Subcutaneous adipose tissue (tissue), 4 donors: ENCODE data around the gene DDX55. TPM values are rescaled to one million over a fixed set of nuclear protein-coding genes. Genes with fewer than 3 reads are reported as not detected.

Source experiments
- total RNA-seq, 4 donors: library from RNA; depleted of rRNA; stranded (reverse); fragments of >200 nt; gene quantifications; one replicate each; pipeline ENCODE4 v1.1.0, GENCODE V29; 2016
- TF ChIP-seq, protein P1 (sequence below): fragments of 450-650 bp; IDR thresholded peaks from one replicate; pipeline ENCODE4 v1.5.1; 2016; ENCODE audit warnings: low read depth, mild to moderate bottlenecking, control low read depth, antibody characterized with exemption, moderate library complexity

The DDX55 gene
- total RNA-seq, 4 donors from 2014 or later = 16.5 to 35.6 (median 19.4) TPM

DNA sequence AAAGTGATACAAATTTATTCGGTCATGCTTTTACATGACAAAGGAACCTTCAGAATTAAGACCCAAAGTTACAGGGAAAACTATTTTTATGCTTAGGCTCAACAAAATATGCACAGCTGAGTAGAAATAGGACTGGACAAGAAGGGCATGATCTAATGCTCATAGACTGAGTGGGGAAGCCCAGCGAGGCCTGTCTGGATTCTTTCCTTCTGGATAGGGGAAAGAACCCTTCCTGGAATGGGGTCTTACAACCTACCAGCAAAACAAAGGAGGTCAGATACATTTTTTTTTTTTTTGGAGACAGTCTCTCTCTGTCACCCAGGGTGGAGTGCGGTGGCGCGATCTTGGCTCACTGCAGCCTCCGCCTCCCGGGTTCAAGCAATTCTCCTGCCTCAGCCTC, 2.2 kb upstream of the DDX55 start:
- TF ChIP-seq, protein P1, sequence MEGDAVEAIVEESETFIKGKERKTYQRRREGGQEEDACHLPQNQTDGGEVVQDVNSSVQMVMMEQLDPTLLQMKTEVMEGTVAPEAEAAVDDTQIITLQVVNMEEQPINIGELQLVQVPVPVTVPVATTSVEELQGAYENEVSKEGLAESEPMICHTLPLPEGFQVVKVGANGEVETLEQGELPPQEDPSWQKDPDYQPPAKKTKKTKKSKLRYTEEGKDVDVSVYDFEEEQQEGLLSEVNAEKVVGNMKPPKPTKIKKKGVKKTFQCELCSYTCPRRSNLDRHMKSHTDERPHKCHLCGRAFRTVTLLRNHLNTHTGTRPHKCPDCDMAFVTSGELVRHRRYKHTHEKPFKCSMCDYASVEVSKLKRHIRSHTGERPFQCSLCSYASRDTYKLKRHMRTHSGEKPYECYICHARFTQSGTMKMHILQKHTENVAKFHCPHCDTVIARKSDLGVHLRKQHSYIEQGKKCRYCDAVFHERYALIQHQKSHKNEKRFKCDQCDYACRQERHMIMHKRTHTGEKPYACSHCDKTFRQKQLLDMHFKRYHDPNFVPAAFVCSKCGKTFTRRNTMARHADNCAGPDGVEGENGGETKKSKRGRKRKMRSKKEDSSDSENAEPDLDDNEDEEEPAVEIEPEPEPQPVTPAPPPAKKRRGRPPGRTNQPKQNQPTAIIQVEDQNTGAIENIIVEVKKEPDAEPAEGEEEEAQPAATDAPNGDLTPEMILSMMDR = no peak

DNA sequence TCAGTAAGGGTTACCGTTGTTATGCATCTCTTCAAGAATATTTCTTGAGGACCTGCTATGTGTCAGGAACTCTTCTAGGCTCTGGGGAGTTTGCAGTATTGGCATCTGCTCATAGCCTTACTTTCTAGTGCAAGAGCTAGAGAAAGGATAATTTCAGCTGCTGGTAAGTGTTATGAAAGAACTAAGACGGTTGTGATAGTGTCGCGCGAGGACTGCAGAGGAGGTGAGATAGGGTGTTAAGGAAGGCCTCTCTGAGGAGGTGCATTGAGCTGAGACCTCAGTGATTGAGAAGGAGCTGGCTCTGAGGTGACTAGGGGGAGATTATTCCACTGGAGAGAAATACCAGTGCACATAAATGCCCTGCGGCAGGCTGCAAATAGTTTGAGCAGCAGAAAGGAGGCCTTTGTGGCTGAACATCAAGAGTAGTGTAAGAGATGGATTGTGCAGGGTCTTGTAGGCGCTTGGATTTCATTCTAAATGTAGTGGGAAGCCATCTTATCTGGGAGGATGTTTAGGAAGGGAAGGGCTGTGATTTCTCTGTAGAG, 824 bp downstream of the DDX55 start:
- TF ChIP-seq, protein P1 = no peak

DNA sequence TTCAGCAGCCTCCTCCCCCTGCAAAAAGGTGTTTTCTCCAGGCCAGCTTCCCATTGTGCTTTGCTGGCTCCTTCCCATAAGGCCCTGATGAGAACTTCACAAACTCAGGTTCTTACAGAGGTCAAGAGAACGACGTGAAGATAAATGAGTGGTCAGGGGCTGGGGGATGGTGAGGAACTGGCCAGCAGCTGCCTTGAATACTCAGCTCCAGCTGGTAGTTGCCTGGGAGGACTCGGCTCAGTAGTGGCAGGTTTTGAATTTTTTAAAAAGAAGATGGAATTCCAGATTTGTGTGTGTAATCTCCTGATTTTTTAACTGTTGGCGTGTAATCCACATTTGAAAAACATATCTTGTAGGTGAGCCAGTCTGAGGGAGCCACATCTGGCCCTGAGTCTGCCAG, 5.9 kb downstream of the DDX55 start:
- TF ChIP-seq, protein P1 = no peak

DNA sequence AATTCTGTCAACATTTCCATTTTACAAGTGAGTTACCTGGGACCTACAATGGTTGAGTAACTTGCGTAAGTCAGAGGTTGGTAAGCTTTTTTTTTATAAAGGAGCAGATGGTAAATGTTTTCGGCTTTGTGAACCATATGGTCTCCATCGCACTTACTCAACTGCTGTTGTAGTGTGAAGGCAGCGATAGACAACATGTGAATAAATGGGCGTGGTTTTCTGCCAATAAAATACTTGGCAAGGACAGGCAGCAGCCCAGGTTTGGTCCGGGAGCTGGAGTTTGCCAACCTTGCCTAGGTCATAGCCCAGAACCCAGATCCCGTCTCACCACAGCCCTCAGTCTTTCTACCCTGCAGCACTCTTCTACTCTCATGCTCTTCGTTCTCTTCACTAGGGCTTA, 6.3 kb downstream of the DDX55 start:
- TF ChIP-seq, protein P1 = no peak

DNA sequence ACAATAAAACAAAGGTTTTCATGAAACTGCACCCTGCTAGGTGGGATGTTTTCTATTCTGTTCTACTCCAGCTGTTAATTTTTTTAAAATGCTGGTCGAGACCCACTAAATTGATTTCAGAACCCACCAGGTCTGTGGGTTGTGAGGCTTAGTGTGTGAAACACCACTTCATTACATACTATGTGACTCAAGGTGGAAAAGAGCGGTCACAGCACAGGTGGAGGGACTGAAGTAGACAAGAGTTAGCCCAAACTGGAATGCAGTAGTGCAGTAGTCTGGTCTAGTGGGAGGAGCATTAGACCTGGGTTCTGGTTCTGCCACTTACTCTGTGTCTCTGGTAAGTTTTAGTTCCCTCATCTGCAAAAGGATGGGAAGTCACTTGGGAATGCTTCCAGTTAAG, 12.2 kb downstream of the DDX55 start:
- TF ChIP-seq, protein P1 = no peak

DNA sequence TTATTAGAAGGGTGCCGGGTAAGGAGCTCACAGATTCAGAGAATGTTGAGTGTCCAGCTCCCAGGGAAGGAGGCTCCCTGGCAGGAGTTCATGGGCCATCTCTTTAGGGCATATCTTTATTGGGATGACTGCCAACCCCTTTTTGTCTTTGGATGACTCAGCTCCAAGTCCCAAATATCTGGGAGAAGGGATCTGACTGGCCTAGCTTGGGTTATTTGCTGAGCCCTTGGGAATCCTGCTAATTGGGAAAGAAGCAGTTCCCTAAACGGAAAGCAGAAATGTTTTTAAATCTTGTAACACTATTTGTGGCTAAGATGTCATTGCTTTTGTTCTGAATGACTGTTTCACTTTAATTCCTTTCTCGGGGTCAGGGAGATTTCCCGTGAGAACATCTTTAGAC, 12.6 kb downstream of the DDX55 start:
- TF ChIP-seq, protein P1 = no peak

DNA sequence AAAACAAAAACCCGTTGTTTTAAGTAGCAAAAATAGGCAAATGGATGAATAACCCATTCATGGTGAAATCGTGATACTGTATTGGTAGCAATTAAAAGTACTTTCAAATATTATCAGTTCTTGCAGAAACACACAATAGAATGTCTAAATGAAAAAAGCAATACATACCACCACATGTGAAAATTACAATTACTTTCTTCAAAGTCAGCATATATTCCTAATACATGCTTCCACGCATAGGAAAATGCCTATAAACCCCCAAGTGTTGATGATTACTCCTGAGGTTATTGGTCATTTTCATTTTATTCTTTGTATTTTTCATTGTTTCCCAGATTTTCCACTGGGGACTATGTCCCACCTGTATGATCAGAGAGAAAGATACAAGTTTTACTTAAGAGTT, 15.2 kb downstream of the DDX55 start:
- TF ChIP-seq, protein P1 = no peak
